ENCODE measurements around the gene CAMK1D.

DNA sequence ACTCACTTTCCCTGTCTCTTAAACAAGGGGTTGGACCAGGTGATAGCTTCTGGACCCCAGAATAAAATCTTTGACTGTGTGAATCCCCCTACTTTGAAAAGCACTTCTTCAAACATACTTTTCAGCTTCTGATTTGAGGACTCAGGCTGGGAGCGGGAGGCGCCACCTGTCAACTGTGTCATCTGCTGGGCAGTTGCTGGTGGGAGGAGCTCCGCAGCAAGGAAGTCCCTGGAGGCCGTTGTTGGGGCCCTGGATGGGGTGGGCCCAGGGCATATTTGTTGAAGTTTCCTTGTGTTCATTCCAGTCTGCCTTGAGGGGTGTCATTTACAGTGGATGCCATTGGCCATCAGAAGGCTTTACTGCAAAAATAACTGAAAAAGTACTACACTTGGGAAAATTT lies 454.4 kb downstream of the CAMK1D start:
- TF ChIP-seq, protein P1, sequence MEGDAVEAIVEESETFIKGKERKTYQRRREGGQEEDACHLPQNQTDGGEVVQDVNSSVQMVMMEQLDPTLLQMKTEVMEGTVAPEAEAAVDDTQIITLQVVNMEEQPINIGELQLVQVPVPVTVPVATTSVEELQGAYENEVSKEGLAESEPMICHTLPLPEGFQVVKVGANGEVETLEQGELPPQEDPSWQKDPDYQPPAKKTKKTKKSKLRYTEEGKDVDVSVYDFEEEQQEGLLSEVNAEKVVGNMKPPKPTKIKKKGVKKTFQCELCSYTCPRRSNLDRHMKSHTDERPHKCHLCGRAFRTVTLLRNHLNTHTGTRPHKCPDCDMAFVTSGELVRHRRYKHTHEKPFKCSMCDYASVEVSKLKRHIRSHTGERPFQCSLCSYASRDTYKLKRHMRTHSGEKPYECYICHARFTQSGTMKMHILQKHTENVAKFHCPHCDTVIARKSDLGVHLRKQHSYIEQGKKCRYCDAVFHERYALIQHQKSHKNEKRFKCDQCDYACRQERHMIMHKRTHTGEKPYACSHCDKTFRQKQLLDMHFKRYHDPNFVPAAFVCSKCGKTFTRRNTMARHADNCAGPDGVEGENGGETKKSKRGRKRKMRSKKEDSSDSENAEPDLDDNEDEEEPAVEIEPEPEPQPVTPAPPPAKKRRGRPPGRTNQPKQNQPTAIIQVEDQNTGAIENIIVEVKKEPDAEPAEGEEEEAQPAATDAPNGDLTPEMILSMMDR (conservative IDR thresholded peaks at IDR 0.05; ENCODE audit: low read length), result no peak
- TF ChIP-seq EZH2phosphoT487 (IDR thresholded peaks at IDR 0.05; ENCODE audit: borderline replicate concordance, low read depth, low read length), result no peak

All from OCI-LY7 (cell line).